ENCODE data around the gene COX6B1.

- TF ChIP-seq, protein P1, sequence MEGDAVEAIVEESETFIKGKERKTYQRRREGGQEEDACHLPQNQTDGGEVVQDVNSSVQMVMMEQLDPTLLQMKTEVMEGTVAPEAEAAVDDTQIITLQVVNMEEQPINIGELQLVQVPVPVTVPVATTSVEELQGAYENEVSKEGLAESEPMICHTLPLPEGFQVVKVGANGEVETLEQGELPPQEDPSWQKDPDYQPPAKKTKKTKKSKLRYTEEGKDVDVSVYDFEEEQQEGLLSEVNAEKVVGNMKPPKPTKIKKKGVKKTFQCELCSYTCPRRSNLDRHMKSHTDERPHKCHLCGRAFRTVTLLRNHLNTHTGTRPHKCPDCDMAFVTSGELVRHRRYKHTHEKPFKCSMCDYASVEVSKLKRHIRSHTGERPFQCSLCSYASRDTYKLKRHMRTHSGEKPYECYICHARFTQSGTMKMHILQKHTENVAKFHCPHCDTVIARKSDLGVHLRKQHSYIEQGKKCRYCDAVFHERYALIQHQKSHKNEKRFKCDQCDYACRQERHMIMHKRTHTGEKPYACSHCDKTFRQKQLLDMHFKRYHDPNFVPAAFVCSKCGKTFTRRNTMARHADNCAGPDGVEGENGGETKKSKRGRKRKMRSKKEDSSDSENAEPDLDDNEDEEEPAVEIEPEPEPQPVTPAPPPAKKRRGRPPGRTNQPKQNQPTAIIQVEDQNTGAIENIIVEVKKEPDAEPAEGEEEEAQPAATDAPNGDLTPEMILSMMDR (conservative IDR thresholded peaks at IDR 0.05 in 1 of 2, IDR thresholded peaks at IDR 0.05 in 1 of 2; ENCODE audit: extremely low read depth in 1 of 2, insufficient read depth in 1 of 2, low read depth in 1 of 2, low read length in 2 of 2), result no peak
- TF ChIP-seq EZH2 (IDR thresholded peaks at IDR 0.05; ENCODE audit: borderline replicate concordance, low read length), result no peak
Measured at GRCh38 chr19:35643255-35644205, 4.6 kb upstream of the COX6B1 start.
